CD4-positive, CD25-positive, alpha-beta regulatory T cell (primary cell): ENCODE measurements around the gene FILIP1L. TPM values are rescaled to one million over a fixed set of nuclear protein-coding genes. Genes with fewer than 3 reads are reported as not detected.

Source experiments
- ATAC-seq, 2 donors: fragments of 150-1000 bp; cut with Tn5 transposase; one replicate each; pipeline ENCODE4 v1.10.0; 2021; ENCODE audit warnings: low read depth in 2 of 2, moderate number of reproducible peaks in 2 of 2, moderate library complexity in 1 of 2
- DNase-seq, 3 donors: peaks; one replicate each; pipeline versions ENCODE4 v3.0.0 to v3.0.0-alpha.2; 2012 to 2022; ENCODE audit warnings: mixed read lengths in 1 of 3
- H3K27ac ChIP-seq: one replicate; pipeline ENCODE4 v1.7.0; 2013; ENCODE audit warnings: mild to moderate bottlenecking, low read length; ENCODE audit not compliant: insufficient read depth, poor library complexity, severe bottlenecking
- H3K27me3 ChIP-seq: one replicate; pipeline ENCODE4 v1.7.0; 2013; ENCODE audit warnings: low read length; ENCODE audit not compliant: control insufficient read depth, insufficient read depth
- H3K36me3 ChIP-seq: one replicate; pipeline ENCODE4 v1.7.0; 2013; ENCODE audit warnings: mild to moderate bottlenecking, low read length, moderate library complexity; ENCODE audit not compliant: control insufficient read depth, insufficient read depth
- H3K4me1 ChIP-seq: 2 replicates; pipeline ENCODE4 v1.7.0; 2013; ENCODE audit warnings: mild to moderate bottlenecking, low read length; ENCODE audit not compliant: insufficient read depth, control insufficient read depth, poor library complexity, severe bottlenecking
- H3K4me3 ChIP-seq: one replicate; pipeline ENCODE4 v1.7.0; 2013; ENCODE audit warnings: low read depth, mild to moderate bottlenecking, low read length, moderate library complexity
- H3K9me3 ChIP-seq, 2 experiments: 1 replicate in 1 of 2; 2 replicates in 1 of 2; pipeline ENCODE4 v1.7.0; 2013; ENCODE audit warnings: low read length in 2 of 2, mild to moderate bottlenecking in 1 of 2, moderate library complexity in 1 of 2; ENCODE audit not compliant: control insufficient read depth in 2 of 2
- H3K27ac Mint-ChIP-seq, 3 donors: one replicate each; pipeline ENCODE4 v1.8.0; 2020 to 2022; ENCODE audit warnings: mild to moderate bottlenecking in 3 of 3, mixed read lengths in 3 of 3, moderate library complexity in 2 of 3
- H3K27me3 Mint-ChIP-seq: one replicate; pipeline ENCODE4 v1.8.0; 2022; ENCODE audit warnings: mild to moderate bottlenecking, mixed read lengths
- H3K36me3 Mint-ChIP-seq: one replicate; pipeline ENCODE4 v1.8.0; 2020; ENCODE audit warnings: mixed read lengths
- H3K4me1 Mint-ChIP-seq, 4 donors: one replicate each; pipeline ENCODE4 v1.8.0; 2020 to 2022; ENCODE audit warnings: mixed read lengths in 4 of 4, mild to moderate bottlenecking in 1 of 4
- H3K4me3 Mint-ChIP-seq, 4 donors: one replicate each; pipeline ENCODE4 v1.8.0; 2020 to 2022; ENCODE audit warnings: mild to moderate bottlenecking in 4 of 4, mixed read lengths in 4 of 4, moderate library complexity in 3 of 4
- H3K9me3 Mint-ChIP-seq, 7 donors: one replicate each; pipeline ENCODE4 v1.8.0; 2020 to 2022; ENCODE audit warnings: mixed read lengths in 7 of 7, mild to moderate bottlenecking in 3 of 7, moderate library complexity in 2 of 7
- polyA plus RNA-seq, 4 donors: library from polyadenylated mRNA; unstranded; fragments of 300-500 nt; fragmentation: Illumina TruSeq; gene quantifications; one replicate each; pipeline ENCODE4 v1.2.3, GENCODE V29; 2021
- total RNA-seq: library from RNA; stranded (reverse); gene quantifications from one replicate; pipeline ENCODE4 v1.2.3, GENCODE V29; 2022

The FILIP1L gene
- total and polyA plus RNA-seq, 5 donors from 2014 or later = 0.37 to 1.0 (median 0.65) TPM; not detected in 2

DNA sequence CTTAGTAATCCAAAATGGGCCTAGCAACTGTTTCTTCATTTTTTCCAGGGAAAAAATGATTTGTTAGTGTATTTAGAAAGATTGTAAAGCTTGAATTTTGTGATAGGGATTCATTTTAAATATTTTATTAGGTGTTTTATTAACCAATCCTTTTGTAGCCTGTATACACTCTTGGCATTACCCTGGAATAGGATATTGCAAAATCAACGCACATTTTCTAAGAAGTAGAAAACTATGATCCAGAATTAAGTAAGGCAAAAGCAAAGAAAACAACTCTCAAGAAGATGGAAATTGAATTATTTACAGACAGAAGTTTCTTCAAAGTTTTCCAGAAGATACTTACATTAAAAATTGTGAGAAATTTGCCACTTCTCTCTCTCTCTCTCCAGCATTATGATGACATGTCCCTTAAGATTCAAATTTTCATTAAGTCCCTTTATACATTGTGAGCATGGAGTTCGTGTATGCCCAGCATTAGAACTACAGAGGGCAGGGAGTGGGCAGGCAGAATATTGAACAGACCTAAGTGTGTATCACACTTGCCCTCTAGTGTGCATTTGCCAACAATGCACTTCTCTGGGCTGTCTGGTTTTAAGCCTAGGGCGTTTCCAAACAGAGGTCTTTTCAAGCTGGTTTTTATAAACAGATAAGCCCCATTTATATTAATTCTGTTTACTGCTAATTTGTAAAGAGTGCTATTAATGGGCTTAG is 325.1 kb downstream of the FILIP1L start:
- Histone ChIP-seq H3K27me3 (peaks cover 7% of the 10 kb centered on the region), H3K36me3 (no peaks in the 10 kb centered on the region), H3K9me3 (no peaks in the 10 kb centered on the region), H3K4me3 (no peak overlapping the region), H3K4me1 (no peaks in the 10 kb centered on the region), H3K27ac (no peak overlapping the region)
- Mint-ChIP-seq H3K4me3 (no peak overlapping the region), H3K9me3 (no peaks in the 10 kb centered on the region), H3K27me3 (peaks cover 31% of the 10 kb centered on the region), H3K36me3 (no peaks in the 10 kb centered on the region), H3K27ac (no peak overlapping the region), H3K4me1 (no peaks in the 10 kb centered on the region)
- DNase-seq (peak in 1 of 3 donors; percentile 37), ATAC-seq (peak in 1 of 2 donors; percentile 64)

Other genes starting within 250 kb of the FILIP1L start
- gene TBC1D23, start 146.5 kb upstream of the FILIP1L start, total RNA-seq = 40.2 TPM
- 10 to 100 TPM; 17.8 to 28.3 (median 20.0) TPM for gene TBC1D23, start 146.5 kb upstream of the FILIP1L start, polyA plus RNA-seq
- 26.1 TPM for gene NIT2, start 220.3 kb upstream of the FILIP1L start, total RNA-seq
- gene NIT2, start 220.3 kb upstream of the FILIP1L start, polyA plus RNA-seq = 10 to 100 TPM; 35.7 to 49.4 (median 44.9) TPM